Smooth muscle cell of the brain vasculature (primary cell): Measurements from ENCODE around the gene ZNF563.
A peak's percentile ranks its signal among the peaks of the same experiment; 100 is the strongest.

ENCODE experiments used
- DNase-seq: peaks from one replicate; pipeline ENCODE4 v3.0.0-alpha.2; 2012; ENCODE audit warnings: low read depth, low spot score

Gene ZNF563

DNA sequence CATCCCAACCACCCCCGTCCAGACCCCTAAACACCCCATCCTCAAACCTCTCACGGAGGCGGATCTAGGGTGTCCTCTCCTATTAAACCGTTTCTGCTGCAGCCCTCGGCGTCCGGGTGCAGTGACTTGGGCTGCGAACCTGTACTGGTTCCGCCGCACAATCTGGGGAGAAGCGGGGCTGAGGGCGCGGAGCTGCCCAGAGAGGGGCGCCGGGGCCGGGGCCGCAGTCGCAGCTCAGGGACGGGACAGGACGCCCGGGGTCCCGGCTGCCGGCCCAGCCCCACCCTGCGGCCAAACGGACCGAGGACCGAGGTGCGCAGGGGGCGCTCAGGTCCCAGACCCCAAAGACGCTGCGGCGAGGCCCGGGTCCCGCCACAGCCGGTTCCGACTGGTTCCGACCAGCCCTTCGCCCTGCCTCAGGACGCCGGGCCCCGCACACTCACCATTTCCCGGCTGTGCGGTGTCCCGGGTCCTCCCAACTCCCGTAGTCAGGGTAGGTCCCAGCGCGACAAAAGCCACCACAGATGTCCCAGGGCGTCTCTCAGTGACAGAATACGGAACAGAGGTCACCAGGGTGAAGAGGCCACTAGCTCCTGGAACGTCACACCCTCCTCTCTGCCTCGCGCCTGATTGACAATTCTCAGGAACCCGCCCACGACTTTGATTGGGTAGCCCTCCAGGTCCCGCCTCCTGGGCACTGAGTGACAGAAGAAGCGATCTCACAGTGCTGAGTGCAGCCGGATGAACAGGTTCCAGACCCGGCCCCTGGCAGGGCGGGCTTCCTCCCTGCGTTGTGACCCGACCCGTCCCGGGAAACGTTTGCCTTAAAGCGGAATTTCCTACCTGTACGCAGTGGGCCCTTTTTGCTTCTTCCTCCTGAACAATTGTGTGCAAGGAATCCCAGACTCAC is 38.9 kb downstream of the ZNF563 start, which contains the start of gene ZNF44:
ZNF44 (minus strand) TSS at position 635 of the 910 bp plus-strand sequence; CDS start at position 446, 189 bp downstream.
- DNase-seq = peak; percentile 76

DNA sequence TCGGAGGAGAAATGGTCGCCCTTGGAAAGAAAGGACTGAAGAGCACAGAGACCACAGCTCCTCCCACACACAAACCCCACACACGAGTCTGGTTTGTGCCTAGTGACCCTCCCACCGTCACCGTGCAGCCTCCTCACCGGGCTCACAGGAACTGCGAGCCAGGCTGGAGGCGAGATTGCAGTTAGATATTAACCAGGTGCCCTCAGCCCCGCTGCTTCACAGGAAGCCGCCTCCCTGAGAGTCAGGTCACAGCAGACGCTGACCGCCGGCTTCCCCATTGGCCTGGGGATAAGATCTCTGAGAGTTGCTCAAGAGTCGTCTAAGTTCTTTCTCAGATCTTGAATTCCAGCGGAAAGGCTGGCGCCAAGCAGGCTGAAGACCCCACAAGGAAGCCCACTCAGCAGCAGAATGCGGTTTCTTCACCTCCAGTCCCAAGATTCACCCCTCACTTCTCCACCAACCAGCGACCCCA is 39.6 kb downstream of the ZNF563 start:
- DNase-seq = no peak

DNA sequence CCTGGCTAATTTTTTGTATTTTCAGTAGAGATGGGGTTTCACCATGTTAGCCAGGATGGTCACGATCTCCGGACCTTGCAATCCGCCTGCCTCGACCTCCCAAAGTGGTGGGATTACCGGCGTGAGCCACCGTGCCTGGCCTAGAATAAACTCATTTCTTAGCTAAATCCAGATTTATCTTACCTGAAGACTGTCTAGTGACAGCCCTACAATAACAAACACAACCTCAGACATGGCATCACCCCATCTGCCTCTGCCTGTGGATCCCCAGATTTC is 43.7 kb downstream of the ZNF563 start:
- no peak for DNase-seq

DNA sequence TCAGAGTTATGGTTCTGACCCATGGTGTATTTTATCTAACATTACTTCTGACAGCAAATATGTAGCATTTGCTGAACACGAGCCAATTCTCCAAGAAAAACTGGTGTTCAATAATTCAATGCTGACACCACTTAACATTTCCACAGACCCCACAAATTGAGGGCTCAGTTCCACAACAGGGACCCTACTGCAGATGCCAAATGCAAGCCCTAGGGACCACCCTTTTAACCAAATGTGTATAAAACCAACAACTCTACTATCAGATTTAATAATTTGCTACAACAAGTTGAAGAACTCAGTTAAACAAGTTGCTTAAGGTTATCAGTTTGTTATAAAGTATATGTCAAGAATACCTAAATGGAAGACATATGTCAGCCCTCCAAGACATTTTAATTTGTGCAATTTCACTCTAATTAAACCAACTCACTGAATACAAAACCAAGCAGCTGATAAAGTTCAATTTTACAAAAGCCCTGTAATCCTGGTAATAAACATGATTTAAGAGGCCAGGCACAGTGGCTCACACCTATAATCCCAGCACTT is 45.4 kb downstream of the ZNF563 start:
- DNase-seq = no peak

DNA sequence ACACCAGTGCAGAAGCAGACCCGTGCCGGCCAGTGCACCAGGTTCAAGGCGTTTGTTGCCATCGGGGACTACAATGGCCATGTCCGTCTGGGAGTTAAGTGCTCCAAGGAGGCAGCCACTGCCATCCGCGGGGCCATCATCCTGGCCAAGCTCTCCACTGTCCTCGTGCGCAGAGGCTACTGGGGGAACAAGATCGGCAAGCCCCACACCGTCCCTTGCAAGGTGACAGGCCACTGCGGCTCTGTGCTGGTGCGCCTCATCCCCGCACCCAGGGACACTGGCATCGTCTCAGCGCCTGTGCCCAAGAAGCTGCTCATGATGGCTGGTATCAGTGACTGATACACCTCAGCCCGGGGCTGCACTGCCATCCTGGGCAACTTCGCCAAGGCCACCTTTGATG is 48.8 kb downstream of the ZNF563 start:
- no peak for DNase-seq

DNA sequence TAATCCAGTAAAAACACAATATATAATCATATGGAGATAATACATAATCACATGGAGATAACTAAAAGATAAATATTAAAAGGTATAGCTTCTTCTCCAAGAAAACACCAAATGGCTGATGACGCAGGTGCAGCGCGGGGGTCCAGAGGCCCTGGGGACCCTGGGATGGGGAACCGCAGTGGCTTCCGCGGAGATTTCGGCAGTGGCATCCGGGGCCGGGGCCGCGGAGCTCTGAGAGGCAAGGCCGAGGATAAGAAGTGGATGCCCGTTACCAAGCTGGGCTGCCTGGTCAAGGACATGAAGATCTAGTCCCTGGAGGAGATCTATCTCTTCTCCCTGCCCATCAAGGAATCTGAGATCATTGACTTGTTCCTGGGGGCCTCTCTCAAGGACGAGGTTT is 49.2 kb downstream of the ZNF563 start:
- no peak for DNase-seq

DNA sequence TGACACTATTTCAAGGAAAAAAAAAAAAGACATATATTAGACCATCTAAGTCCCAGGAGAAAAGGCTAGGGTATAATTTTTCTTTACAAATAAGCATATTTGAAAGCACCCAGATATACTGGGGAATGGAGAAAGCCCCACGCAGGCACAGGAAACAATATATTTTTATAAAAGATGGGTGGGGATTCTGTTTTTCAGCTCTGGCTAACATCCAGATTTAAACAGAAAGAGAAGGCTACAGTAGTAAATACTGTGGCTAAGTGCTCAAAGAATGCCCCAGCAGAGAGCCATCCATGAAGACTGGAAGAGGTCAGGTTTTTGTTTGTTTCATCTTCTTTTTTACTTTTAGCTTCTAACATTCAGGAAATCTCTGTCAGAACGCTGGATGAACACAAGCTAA is 54.7 kb downstream of the ZNF563 start:
- no peak for DNase-seq

DNA sequence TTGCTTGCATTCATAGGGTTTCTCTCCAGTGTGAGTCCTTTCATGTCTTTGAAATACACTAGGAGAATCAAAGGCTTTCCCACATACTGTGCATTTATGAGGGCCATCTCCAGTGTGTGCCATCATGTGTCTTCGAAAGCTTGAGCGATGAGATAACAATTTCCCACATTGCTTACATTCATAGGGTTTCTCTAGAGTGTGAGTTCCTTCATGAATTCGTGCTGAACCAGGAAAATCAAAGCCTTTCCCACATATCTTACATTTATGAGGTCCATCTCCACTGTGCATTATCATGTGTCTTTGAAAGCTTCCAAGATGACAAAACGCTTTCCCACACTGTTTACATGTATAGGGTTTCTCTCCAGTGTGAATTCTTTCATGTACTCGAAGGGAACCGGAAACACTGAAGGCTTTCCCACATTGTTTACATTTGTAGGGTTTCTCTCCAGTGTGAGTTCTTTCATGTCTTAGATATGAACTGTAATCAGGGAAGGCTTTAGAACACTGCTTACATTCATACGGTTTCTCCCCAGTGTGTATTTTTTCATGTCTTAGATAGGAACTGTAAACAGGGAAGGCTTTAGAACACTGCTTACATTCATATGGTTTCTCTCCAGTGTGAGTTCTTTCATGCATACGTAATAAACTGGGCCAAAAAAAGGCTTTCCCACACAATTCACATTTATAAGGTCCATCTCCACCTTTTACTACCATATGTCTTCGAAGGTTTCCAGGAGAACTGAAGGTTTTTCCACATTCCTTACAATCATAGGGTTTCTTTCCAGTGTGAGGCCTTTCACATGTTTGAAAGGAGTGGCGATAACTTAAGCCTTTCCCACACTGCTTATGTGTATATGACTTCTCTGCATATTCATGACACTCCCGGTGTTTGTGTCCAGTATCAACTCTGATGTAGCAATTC is 60.2 kb downstream of the ZNF563 start:
- no peak for DNase-seq

DNA sequence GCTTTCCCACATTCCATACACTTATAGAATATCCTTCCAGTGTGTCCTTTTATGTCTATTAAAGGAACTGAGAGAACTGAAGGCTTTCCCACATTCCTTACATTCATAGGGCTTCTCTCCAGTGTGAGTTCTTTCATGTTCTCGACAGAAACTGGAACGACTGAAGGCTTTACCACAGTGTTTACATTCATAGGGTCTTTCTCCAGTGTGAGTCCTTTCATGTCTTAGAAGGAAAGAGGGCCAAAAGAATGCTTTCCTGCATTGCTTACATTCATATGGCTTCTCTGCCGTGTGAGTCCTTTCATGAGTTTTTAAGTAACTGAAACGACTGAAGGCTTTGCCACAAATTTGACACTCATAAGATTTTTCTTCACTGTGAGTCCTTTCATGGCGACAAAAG is 61.0 kb downstream of the ZNF563 start:
- DNase-seq = no peak

DNA sequence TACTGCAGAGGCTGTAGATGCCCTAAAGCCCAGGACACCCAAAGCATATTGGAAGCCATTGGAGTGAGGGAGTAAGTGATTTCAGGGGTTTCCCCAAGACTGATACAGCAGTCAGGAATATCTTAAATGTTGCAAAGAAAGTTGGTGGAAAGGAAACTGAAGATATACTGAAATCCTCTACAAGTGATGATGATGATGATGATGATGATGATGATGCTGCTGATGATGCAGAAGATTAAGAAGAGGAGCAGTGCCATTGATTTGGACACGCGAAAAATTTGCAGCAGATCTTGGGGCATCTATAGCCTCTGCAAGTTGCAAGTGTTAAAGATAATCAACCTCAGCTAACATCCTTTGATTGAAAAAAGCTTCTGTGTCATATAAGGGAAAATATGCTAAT is 62.6 kb downstream of the ZNF563 start:
- no peak for DNase-seq
